ENCODE data around the gene GPR55.

The GPR55 gene

DNA sequence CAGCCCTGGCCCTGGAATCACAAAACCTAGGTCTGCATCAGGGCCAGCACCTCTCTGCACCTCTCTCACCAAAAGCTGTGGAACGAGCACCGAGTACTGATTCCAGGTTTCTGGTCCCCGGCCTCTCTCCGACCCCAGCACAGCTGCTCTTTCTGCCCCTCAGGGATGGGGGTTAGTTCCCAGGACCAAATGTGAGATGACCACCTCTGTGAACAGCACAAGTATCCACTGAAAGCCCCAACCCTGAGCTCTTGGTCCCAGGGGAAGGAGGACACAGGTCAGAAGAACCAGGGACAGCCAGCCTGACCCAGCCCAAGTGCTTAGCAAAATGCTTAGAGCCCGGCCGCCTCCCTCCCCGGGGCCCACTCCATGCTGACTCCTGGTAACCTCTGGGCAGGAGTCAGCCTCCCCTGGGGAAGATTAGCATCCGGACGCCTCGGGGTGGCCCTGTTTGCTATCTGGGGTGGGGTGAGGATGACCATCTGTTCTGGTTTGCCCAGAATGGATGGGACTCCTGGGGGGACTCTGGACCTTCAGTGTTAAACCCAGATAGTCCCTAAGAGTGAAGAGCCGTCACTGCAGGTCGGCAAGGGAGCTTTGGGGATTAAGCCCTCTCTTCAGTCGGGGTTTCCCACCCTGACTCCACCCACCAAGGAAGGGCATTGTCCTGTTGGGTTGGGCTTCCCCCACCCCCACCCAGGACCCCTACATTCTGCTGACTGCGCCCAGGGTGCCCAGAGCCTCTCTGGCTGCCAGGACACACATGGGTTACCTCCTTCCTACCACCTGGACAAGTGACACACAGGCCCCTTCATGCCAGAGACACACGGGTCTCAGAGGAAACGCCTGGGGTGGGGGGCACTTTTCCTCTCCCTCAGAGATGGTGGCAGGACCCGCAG is 9.4 kb upstream of the GPR55 start:
- DNase-seq (ENCODE audit: low spot score), result no peak

DNA sequence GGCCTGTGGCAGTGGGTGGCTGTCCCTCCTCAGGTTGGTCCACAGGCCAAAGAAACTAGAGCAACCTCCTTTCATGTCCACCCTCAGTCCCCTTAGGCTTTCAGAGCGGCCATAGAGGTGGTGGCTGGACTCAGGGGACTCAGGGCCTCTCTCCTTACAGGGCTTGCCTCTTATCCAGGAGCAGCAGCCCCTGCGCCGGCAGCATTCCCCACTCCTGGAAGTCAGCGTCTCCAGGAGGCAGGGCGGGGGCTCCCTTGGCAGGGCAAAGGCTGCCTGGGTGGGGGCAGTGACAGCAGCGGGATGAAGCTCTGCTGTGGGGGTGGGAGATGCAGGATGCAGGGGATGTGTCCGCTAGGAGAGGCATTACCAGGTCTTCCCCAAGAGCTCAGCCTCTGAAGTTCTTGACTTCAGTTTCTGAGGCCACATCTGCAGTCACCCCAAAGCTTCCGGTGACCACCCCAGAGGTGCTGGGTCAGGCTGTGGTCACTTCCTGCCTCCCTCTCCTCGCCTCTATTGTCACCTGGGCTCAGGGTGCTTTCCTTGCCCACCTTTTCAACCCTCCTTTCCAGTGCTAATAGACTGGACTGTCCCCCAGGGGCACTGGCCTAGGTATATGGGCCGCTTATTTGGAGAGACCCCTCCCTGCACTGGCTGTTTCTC is 8.6 kb upstream of the GPR55 start:
- no peak for DNase-seq (ENCODE audit: low spot score)

DNA sequence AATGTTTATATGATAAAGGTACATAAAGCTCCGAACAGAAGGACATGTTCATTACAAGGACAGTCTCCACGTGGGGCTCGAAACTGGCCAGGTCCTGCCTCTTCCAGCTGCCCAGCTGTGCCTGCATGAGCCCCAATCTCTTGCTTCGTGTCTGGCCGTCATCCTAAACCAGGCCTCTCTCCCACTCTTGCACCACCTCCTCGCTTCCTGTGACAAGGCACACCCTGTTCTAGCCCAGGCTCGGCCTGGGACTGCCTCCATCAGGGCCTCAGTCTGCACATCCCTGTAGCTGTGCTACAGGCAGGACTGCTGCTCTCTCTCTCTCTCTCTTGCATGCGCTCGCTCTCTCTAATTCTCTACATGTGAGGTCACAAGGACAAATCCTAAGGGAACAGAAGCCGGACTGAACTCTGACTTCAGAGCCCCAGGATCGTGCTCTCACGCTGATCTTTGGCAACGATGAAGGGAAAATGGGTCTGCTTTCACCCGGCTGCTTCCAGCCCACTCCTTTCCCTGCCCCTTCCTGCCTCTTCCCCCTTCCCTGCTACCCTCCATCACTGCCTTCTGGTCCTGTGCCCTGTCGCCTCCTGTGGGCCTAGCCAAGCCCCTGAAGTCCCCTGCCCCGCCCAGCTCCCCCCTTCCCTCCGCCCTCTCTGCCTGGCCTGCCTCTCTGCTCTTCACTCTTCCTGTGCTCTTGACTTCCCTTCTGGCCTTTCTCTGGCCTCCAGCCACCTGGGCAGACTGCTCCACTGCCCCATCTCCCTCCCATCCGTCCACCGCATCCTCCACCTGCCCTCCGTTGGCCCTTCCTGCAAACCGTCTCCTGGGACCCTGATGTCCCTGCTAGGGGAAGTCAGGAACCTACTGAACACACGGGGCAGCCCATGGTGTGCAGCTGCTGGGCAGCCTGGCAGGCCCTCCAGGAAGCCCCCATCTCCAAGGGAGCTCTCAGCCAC is 7.8 kb upstream of the GPR55 start:
- DNase-seq (ENCODE audit: low spot score), result no peak

DNA sequence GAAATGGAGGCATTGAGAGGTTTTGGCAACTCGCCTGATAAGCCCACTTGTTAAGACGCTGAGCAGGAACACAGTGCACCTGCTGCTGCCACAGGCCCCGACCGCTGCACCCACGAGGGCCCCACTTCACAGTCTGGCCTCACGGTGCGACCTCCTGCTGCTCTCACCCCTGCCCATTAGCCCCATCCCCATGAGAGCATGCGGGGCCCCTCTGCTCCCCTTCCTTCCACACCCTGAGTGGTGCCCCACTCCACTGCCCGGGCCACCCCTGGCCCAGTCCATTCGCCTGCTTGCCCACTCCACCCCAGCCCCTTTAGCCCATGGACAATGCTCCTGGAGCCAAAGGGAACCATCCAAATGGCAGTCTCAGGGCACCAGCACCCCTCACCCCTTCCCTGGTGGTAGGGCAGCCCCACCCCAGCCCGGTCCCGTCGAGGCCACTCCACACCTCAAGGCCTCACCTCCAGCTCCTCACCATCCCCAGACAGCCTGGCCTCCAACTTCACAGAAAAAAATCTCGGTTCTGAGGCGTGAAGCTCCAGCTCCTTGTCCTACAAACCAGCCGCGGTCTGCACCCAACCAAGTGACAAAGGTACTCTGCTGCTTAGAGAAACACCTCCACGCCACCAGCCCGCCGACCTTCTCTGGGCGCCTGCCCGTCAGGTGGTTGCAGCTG is 6.7 kb upstream of the GPR55 start:
- DNase-seq (ENCODE audit: low spot score), result no peak

DNA sequence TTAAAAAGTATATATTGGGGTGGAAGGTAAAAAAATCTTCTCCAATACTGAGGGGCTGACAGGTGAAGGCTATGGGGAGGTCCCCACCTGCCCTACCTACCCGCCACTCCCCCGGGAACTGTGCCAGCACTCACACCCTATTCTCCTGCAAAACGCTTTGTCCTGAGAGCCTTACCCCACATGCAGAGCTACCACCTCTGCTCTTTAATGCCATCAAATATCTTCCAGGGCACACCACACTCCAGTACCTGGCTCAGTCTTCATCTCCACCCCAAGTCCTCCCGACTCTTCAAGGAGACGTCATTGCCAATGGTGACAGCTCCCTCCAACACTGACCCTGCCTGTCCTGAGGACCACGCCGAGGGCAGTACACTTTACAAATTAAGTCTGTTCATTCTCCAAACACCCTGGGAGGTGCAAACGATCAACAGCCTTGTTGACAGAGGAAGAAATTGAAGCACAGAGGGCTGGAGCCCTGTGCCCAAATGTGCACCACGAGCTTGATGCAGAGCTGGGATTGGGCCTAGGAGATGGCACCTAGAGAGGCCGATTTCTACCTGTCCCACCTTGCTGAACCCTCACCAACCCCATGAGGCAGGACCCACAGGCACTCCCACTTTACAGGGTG is 6.0 kb upstream of the GPR55 start:
- no peak for DNase-seq (ENCODE audit: low spot score)

DNA sequence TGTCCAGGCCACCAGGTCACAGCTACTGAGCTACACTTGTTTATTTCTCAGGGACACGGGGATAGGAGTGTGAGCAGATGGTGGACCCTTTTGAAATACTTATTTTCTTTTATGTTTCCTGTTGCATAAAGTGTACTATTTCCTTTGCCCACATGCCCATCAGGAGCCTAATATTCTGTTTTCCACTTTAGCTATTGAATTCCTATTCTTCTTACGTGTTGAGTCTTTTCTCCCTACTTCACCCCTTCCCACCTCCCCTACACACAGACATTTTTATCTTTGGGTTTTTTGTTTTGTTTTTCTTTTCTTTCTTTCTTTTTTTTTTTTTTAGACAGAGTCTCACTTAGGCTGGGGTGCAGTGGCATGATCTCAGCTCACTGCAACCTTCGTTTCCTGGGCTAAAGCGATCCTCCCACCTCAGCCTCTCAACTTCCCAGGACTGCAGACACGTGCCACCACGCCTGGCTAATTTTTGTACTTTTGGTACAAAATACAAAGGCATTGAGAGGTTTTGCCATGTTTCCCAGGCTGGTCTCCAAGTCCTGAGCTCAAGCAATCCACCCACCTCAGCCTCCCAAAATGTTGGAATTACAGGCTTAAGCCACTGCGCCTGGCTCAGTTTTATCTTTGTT is 5.2 kb upstream of the GPR55 start:
- no peak for DNase-seq (ENCODE audit: low spot score)

DNA sequence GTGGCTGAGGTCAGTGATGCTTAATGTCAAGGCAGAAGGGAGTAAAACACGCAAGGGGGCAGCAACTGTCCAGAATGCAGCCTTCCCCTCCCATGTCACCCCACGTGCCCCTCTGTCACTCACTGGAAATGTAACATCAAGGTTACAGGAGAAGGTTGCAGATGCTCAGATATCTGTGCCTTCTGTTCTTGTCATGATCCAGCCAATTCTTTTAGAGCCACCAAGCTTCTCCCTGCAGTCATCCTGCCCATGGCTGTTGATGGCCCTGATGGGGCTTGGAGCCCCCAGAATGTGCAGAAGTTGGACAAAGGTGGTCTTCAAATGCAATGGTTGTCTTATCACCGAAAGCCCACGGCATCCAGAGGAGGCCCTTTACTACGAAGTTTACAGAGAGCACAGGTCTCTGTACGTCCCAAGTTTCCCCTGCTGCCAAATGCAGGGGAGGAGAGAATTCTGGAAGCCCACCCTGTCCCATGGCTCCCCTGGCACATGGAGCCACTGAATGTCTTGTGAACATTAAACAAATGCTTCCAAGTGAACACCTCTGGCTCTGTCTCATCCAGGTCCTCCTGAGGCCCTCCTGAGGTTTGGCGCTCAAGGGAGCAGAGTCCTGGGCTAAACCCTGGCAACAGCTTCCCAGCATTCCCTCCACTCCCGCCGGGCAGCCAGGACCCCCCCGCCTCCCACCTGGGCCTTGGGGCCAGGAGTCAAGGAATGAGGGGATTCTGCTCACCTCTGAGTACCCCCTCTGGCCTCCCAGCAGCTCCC is 4.5 kb upstream of the GPR55 start:
- DNase-seq (ENCODE audit: low spot score), result no peak

DNA sequence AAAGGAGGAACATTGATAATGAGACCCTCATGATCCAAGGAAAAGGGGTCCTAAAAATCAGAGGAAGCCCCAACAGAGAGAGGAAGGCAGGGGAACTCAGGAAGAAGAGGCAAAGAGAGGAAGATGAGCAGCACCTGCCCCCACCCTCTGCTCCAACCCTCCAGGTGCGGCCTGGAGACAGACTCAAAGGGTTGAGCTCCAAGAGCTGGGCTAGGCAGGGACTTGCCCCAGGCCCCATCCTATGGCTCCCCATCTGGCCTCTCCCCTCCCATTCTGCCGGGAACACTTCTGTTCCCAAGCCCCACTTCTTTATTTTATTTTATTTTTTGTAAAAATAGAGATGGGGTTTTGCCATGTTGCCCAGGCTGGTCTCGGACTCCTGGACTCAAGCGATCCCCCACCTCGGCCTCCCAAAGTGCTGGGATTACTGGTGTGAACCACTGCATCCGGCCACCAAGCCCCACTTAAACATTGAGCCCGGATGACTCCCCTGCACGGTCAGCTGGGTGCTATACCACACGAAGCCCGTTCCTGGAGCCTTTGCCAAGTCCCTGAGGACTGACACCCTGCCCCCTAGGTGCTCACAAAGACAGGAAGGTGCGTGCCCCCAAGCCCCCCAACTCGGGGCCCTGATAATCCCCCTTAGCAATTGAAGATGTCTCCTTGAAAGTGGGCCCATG is 3.8 kb upstream of the GPR55 start:
- DNase-seq (ENCODE audit: low spot score), result no peak

DNA sequence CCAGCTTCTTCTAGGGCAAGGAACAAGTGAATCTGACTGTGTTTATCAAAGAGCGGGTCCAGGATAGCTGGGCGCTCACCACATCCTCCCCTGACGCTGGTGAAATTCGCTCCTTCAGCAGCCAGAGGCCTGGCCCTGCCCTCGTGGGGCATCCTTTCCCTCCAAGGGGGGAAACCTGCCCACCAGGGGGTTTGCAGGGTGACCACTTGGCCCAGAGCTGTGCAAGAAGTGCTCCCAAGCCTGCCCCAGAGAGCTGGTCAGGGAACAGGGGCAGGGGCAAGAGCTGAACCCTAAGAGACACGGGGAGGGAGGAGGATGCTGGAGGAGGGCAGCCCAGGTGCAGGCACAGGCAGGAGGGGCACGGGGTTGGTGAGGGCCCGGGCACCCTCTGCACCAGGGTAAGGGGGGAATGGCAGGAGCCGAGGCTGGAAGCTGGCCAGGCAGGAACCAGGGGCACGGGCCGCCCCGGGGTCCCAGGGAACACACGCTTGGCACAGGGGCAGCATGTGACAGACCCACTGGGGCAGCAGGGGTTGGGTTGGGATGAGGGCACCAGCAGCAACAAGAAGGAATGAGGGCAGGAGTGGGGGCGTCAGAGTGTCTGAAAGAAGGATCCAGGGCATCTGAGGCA is 2.8 kb upstream of the GPR55 start:
- no peak for DNase-seq (ENCODE audit: low spot score)

DNA sequence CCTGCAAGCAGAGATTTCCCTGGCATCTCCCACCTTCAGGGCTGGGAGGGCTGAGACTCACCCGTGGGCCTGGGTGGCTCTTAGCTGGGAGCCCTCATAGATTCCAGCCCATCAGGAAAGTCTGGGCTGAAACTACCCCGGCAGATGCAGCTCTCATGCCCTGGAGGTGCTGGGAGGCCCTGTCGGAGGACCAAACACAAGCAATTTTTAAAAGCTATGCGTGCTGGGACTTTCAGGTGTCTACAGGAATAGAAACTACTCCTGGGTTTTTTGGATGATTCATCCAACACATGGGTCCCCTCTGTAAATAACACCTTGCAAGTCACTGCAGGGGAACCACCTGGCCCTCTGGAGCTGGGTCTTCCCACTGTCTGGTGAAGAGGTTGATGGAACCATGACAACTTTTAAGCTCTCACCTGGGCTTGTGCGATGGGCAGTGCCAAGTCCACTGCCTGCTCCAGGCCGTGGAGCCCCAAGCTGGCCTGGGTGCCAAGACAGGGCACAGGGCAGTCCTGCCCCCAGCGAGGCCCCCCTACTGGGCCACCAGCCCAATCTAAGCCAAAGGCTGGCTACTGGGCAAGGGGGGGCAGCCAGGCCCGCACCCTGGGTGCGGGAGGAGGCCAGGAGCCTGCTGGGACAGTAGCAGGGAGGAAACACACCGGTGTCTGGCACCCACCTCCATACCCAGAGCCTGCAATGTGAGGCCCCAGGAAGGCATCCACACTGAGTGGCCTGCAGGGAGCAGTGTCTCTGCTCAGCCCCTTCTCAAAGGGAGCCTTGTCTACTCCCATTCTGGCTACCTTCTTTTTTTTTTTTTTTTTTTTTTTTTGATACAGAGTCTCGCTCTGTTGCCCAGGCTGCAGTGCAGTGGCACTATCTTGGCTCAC is 1.1 kb upstream of the GPR55 start:
- peak; percentile 24 for DNase-seq (ENCODE audit: low spot score)

DNA sequence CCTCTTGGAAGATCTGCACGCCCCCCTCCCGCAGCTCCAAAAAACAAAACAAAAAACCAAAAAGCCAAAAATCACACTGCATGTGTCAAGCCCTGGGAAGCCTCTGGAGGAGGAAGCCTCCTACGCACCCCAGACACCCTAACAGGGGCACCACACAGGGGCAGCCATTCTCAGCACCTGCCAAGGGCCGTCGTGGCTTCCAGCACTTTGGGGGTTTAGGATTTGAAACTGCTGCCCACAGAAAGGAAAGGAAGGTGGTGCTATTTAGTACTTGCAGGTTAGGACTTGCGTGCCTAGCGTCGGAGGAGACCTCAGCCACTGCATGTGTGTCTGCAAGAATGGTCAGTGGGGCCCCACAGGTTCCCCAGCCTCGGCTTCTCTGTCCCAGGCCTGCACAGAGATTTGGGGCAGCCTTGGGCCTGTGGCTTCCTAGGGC is 419 bp upstream of the GPR55 start:
- DNase-seq (ENCODE audit: low spot score), result no peak

DNA sequence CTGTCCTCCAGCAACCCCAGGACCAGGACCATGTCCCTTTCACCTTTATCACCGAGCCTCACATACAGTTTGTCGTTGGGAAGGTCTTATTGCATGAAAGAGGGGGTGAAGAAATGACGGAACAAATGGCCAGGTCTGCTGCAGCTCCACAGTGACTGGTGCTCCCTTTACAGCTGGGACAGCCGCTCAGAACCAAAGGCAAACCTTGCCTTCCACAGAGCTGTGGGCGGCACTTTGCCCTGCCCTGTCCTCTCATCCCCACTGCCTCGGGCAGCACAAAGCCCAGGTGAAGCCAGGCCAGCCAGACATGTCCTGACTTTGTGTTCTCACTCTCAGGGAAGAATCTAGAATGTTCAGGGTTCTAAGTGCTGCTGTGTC is 961 bp downstream of the GPR55 start:
- DNase-seq (ENCODE audit: low spot score), result no peak

DNA sequence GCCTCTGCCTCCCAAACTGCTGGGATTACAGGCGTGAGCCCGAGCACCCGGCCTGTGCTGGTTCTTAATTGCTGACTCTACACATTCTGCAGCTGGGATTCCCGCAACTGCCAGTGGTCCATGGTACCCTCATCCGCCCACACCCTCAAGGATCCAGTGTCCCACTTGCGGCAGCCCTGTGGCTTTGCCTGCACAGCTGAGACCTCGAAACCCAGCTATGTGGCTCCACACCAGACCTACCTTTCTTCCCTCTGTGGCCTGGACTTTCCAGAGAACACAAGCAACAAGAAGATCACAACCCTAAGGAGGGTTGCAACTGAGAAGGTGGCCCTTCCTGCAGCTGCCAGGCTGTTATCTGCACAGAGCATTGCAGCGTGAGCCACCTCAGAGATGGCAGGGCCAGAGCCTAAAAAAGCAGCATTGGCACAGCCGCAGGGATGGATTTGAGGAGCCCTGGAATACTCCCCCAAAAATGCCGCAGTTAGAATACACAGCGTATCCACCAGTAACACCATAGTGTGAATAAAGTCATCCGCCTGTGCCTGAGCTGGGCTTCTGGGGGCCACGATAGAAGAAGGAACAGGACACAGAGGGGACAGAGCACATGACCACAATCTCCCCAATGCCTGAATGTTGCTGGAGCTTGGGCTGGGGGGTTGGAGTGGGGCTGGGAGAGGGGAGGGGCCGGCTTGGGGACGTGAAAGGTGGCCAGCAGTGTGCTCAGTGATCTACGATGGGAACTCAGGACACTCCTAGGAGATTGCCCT is 1.9 kb downstream of the GPR55 start:
- no peak for DNase-seq (ENCODE audit: low spot score)

DNA sequence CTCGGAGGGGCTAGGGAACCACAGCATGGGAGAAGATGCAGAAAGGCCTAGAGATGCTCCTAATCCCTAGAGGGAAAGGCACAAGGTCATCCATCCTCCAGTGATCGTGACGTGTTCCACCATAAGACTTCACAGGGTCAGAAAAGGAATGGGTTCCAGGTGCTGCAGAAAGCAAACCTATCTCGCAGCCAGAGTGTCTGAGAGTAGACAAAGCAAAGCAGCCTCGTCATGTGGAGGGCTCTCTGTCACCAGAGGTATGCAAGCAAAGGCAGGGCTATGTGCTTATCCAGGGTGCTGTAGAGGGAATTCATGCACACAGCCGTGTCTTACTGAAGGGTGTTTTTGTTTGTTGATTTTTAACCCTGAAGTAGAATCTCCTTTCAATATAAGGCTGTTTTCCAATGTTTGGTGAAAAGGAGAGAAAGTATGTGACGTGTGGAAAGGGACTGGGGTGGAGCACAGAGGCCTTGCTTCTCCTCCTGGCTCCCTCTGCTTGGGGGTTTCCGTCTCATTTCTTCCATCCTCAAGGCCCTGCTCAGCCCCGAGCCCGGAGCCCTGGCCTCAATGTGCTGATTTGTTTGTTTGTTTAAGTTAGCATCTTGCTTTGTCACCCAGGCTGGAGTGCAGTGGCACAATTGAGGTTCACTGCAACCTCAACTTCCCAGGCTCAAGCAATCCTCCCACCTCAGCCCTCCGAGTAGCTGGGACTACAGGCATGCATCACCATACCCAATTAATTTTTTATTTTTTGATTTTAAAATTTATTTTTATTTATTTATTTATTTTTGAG is 3.0 kb downstream of the GPR55 start:
- no peak for DNase-seq (ENCODE audit: low spot score)

DNA sequence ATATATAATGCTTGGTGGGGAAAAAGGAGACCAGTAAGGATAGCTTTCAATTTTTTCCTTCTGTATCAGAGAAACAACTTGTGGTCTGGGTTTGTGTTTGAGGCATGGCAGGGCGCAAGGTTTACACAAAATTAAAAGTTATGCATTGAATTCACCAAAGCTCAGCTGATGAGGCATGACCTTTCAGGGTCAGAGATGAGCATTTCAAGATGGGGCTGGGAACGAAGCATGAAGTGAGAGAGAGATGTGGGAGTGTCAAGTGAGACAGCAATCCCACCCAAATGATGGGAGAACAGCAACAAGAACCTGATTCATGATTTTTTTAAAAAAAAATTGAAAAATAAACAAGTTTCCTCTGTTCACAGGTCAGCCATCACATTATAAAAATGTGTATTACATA is 4.9 kb downstream of the GPR55 start:
- no peak for DNase-seq (ENCODE audit: low spot score)

DNA sequence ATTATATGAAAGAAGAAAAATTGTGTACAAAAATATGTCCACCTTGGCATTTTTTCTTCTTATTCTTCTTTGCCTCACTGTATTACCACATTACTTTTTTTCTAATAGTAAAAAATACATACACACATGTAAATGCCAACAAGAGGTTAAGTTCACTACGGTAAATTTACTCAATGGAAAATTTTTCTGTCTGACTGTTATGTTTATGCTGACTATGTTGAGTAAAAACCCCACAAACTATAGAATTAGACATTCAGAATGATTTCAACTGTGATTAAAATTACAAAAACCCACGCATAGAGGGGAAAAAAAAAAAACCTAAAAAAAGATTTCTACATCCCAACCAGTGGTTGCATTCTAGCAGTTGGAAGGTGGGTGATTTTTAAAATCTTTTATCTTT is 5.4 kb downstream of the GPR55 start:
- no peak for DNase-seq (ENCODE audit: low spot score)
